Measurements from ENCODE around the gene TMCC2.
A peak's percentile ranks its signal among the peaks of the same experiment; 100 is the strongest.

The TMCC2 gene

DNA sequence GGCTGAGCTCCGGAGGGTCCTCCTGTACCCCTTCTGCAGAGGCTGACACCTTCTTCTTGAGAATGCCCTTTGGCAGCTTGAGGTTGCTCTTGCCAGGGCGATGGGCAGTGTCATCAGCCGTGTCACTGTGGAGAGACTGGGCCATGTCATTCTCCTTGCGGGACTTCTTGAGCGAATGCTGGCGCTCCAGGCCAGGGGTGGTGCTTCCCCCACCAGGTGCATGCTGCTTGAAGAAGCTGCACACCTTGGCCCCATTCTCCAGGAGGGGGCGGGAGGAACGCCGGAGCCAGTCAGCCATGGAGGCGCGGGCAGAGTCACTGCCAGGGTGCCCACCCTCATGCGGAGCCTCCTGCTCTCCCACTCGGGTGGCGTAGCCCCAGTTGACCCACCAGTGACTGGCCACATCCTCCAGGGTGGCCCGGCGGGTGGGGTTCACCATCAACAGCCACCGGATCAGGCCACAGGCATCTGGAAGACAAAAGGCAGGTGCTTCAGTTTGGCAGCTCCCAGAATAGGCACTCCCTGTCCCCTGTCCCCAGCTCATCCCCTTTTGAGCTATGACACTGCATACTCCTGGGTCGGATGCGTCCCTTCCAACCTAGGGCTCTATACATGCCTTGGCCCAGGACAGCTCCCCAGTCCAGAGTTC, 76.4 kb downstream of the TMCC2 start:
- no peak for DNase-seq (ENCODE audit: low spot score)

DNA sequence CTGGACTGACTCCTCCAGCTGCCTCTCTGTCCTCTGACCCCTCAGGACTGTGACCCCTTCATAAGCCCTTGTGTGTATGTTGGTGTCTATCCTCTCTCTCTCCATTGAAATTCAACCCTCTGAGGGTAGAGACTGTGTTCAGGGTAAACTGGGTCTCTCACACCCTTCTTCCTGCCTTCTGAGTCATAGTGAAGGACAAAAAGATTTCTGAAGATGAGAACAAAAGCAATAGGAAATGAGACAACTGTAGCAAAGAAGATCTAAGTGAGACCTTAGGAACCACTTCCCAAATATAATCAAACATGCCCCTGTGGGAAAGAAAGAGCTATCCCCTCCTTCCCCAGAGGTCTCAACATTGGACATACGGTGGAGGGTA, 76.9 kb downstream of the TMCC2 start:
- DNase-seq (ENCODE audit: low spot score): no peak

DNA sequence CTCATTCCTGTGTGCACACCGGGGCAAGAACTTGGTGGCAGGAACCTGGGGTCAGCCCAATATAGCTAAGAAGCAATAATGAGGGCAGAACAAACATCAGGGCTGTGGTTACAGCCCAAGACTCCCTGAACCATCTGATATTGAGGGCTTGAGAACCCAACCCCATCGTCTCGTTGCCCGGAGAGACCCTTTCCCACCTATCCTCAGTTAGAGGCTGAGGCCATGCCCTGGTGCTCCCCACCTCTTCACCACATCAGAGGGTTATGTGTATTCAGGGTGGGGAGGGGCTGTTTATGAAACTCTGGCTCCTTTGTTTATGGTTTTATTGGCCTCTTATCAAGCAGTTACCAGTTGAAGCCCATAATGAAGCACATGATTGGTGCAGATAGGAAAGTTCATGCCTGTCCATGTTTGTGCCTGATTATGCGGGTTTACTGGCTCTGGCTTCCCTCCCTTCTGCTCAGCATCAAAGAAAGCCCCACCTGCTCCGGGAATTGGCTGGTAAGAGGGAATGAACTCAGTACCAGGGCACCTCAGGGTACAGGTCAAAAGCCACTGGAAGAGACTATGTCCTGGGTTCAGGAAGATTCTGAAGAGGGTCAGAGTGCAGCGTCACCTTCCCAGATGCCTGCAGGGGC, 79.3 kb downstream of the TMCC2 start:
- no peak for DNase-seq (ENCODE audit: low spot score)

DNA sequence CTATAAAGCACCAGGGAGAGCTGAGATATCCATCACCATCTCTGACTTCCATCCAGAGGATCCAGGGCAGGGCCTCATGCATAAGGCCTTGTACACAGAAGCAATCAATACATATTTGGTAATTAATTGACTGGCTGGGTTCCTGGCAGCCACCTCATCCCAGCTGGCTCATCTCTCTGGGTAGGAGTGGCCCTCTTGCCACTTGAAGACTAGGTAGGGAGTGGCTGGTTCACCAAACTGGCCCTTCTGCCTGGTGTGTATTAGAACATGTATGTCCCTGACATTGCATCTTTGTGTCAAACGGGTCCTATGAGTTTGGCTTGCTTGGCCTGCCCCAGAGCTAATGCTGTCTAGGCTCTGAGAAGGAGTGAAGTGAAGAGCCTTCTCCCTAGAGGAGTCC, 82.0 kb downstream of the TMCC2 start:
- DNase-seq (ENCODE audit: low spot score): no peak

DNA sequence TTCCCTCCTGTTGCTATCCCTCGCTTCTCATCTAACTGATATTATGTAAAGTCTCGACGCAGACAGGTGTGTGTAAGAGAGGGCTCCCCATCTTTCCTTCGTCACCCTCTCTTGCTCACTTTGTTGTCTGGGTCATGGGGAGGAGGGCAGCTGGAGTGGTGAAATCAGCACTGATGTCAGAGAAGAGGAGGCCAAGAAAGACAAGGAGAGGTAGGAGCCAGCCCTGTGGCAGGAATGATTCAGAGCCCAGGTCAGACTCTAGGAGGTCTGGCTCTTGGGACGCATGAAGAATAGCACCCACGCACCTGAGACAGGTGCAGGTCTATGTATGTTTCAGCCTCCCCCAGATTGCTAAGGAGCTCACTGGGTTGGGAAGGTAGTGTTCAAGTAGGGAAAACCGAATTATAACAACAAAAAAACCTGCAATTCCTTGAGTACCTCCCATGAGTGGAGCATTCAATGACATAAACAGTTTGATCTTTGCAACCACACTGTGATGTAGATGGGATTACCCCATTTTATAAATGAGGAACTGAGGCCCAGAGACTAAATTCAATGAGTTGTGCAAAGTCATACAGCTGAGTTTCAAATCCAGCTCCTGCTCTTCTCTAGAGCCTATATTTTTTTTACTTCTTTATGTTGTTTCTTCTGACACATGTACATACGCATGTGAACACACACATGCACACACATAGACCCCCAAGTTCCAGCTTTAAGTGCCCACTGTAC, 83.4 kb downstream of the TMCC2 start:
- DNase-seq (ENCODE audit: low spot score): no peak

DNA sequence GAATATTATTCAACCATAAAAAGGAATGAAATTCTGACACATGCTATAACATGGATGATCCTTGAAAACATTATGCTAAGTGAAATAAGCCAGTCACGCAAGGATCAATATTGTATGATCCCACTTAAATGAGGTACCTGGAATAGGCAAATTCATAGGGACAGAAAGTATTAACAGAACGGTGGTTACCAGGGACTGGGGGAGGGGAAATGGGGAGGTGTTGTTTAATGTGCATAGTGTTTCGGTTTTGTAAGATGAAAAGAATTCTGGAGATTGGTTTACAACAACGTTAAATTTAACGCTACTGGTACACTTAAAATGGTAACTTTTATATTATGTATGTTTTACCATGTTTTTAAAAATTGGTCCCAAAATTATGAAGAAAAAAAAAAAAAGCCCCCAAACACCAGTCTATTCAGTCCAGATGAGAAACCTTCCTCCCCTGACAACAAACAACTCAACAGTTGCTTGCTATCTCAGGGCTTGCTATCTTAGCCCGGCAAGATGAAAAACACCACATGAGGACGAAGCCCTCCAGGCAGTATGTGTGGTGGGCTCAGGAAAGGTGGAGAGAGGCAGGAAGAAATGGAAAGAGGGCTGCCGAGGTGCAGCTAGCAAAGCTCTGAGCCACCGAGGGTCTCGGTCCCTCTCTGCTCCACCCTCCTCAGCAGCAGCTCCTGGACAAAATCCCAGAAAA, 85.3 kb downstream of the TMCC2 start:
- no peak for DNase-seq (ENCODE audit: low spot score)

DNA sequence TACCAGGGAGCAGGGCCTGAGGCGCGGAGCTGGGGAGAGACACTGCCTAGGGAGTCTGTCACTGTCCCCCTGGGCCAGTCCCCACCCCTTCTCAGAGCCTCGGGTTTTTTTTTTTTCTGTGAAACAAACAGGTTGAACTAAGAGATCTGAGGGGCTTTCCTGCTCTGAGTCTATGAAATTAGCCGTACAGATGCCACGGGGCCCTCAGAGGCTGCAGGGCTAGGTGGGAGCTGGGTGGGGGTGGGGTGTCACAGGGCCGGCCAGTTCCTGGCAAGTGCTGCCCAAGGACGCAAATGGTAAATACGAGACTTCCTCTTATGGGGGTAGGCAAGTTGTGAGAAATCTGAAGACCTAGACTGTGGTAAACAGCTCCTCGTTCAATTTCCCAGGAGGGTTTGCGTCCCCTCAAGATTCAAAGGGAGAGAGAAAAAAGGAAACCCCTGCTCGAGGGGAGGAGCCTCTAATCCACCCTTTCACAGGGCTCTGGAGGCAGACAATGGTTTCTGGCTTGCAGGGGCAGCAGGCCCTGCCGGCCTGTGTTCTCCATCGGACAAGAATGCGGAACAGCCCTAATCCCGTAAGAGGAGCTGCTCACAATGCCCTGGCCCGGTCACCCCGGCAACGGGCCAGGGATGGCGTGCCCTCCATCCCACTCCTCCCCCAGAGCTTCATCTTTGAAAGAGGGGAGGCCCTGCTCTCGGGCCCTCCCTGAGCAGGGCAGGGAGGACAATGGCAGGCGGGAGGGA, 86.0 kb downstream of the TMCC2 start:
- no peak for DNase-seq (ENCODE audit: low spot score)

DNA sequence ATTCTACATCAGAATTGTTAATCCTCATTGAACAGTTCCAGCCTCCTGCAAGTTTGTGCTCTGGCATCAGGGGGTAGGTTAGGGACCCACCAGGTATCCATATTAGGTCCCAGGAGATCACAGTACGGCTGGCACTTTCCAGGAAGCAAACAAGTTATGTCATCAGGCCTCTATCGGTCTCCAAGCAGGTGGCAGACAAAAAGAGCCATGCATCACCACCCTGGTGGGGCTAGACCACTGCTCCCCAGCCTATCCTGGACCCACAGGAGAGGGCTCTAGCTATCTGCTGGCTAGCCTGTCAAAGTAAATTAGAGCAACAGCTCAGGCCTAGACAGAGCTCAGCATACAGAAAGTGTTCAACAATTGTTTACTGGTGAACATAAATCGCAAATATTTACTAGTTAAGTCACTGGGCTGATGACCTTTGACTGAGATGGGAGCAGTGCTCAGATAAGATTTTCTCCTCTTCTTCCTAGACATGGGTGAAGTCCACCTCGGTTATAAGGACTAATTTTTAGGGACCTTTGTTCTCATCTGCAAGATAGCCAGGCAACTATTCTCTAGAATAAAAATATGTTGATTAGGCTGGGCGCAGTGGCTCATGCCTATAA, 87.4 kb downstream of the TMCC2 start:
- no peak for DNase-seq (ENCODE audit: low spot score)

DNA sequence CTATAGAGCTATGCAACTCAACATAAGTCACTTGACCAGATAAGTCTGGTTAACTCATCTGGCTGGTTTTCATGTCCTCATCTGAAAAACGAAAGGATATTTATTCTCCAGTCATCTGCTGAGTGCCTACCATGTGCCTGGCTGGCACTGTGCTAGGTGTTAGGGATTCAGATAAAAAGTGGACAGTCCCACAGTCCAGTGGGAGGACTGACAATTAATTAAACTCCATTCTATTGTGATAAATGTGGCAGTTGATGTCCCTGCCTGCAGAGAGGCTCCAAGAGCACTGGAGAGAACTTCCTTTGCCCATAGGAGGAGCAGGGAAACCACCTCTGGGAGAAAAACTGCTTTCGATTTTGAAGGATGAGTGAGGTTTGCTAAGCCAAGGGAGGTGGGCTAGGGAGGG, 88.4 kb downstream of the TMCC2 start:
- DNase-seq (ENCODE audit: low spot score): no peak

DNA sequence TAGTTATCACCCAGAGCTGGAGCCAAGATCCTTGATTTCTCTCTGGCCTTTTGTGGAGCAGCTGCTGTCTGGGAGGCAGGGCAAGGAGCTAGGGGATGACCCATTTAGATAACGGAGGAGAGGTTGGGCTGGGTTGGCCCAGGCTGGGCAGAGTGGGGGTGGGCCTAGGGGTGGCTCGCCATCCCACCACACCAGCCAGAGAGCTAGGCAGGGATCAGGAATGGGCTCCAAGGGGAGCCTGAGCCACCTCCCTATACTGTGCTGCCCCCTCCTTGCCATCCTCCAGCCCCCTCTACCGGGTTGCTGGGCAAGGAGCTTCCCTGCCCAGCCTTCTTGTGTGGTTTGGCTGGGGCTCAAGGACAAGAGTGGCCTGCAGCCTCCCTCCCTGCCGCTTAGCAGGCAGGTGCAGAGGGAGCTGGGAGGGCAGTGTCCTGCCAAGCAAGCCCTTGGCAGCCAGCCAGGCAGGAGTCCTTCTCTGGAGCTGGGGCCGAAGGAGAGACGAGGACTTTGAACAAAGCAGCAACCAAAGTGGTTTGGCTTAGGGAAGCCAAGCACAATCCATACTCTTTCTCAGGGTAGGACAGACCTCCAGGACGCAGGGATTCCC, 89.7 kb downstream of the TMCC2 start:
- no peak for DNase-seq (ENCODE audit: low spot score)

DNA sequence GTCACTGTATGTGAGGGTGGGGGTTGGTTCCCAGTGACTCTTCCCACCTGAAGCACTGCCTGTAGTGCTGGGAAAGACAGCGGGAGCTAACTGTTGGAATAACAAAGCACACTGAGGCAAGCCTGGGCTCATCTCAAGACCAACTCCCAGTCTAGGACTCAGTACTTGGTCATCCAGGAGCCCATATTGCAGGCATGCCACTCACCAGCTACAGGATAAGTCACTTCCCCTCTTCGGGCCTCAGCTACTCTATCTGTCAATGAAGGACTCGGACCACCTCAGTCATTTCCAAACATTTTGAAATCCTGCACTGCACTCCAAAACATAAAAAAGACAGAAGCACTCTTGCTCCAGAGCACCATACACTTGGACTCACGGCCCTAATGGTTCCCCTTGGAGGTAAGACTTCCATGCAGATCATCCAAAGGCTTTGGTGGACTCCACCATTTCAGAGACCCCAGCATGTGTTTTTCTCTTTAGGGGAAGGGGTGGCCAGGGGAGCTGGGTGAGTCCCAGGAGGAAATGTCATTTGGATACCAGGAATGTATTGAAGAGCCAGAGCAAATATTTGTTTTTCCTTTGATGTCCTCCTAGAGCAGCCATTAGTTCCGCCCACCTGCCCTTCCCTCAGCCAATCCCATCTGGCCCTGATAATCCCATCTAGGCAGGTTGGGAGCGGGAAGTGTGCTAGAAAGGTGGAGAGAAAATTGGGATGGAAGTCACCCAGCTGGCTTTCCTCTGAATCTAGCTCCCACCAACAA, 90.7 kb downstream of the TMCC2 start:
- no peak for DNase-seq (ENCODE audit: low spot score)

DNA sequence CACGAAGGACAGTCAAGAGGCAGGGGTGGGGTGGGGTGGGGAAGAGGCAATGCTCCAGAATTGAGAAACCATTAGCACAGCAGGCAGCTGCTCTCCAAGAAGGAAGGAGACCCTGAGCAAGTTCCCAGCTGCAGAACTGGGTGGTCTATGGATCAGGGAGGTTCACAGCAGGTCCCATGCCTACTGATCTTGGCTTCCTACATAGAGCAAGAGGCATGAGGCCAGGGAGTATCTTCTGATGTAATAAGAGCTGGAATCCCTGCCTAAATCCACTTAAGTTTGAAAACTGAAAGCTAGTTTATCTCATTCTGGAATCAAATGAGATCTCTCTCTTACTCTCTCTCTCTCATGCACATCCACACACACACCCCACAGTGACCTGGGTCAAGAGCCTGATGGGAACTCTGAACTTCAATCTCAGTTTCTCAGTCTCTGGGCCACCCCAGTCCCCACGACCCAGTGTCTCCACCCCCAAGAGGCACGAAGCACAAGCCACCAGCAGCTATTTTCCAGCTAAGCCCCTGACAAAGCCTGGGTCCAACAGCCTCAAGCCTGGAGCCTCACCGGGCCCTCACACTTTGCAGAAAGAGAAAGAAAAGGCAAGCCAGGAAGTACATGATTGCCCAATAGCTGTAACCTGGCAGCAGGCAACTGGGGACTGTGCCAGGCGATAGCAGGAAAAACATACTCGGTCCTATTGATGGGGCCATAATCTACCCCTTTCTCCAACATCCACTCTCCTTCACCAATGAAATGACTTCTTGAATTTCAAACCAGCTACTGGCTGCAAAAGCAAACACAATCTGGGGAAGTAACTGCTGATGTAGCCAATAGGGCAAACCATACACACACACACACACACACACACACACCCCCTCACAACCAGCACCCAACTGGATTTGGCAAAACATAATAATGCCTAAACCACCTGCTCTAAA, 91.6 kb downstream of the TMCC2 start:
- no peak for DNase-seq (ENCODE audit: low spot score)

DNA sequence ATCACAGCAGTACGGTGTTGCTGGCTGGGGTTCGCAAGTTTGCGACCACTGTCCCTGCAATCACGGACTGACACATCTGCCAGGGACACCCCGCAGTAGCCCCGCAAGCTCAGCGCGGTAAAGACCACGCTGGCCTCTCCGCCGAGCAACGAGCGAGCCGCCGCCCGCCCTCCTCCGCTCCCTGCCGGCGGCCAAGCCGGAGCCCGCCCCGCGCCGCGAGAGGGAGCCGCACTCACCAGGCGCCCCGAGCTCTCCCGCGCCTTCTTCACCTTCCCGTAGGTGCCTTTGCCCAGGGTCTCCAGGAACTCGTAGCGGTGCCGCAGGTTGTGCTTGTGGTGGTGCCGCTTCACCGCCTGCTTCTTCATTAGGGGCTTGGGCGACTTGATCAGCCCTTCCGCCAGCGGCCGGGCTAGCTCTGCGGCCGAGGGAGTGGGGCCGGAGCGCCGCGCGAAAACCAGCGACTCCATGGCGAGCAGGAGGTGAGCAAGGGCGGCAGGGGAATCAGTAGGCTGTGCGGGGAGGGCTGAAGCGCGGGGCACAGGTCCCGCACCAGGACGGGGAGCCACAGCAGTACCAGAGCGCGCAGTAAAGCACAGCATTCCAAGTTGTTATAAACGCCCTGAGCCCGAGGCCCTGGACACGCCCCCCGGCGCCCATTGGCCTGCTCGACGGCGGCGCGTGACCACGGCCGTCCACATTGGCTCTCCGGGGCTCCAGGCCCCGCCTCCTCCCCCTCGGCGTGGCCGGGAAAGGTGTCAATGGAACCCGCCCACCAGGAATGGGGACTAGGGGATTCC, 93.6 kb downstream of the TMCC2 start, which contains the start of gene NUAK2:
TSS of gene NUAK2 (minus strand) at position 584 of the 797 bp plus-strand sequence. CDS start at position 467, 117 bp downstream.
- peak; percentile 73 for DNase-seq (ENCODE audit: low spot score)

DNA sequence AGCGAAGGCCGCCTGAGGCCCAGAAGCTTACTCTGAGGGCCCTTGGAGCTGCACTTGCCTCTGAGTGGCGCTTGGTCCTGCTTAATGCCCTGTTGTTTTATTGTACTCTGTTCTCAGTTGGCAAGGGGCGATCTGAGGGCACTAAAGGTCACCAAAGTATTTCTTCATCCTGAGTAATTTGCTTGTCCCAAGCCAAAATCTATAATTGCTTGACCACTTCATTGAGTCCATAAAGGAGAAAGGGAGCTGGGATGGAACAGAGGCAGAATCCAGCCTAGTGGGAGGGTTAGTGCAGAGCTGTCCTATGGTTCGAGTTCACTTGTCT, 94.2 kb downstream of the TMCC2 start:
- no peak for DNase-seq (ENCODE audit: low spot score)
